Mesenteric fat pad (tissue), 1 donor: Measurements from ENCODE around the gene TMEM134. TPM values are rescaled to one million over a fixed set of nuclear protein-coding genes. Genes with fewer than 3 reads are reported as not detected.

Experiments used
- microRNA-seq: library from miRNA; unstranded; fragments of <30 nt; microRNA quantifications from one replicate; pipeline ENCODE4 v1.2.0, GENCODE V29; 2020; ENCODE audit warnings: borderline number of aligned reads
- total RNA-seq: library from RNA; stranded (reverse); fragmentation: NEBNext Ultra II Directional; extraction: Animal tissue kit (Norgen Biotek cat#: 25700); gene quantifications from one replicate; pipeline ENCODE4 v1.2.1, GENCODE V29; 2021
- donor health status: DM: yes; HTN: yes; CAD: no.

The TMEM134 gene
- total RNA-seq, 1 donor from 2014 or later, result 43.2 TPM

Small RNA genes lying within 50 kb of the gene (microRNA-seq; reads per million reads assigned to microRNA genes)
- not detected for gene MIR6752

Other genes with a start within 250 kb of the TMEM134 start
- gene GRK2, start 202.8 kb downstream of the TMEM134 start, total RNA-seq, result 60.2 TPM
- gene ANKRD13D, start 179.9 kb downstream of the TMEM134 start, total RNA-seq, result 42.5 TPM
- gene SSH3, start 165.7 kb downstream of the TMEM134 start, total RNA-seq, result 19.9 TPM
- 72.9 TPM for gene POLD4, start 115.7 kb downstream of the TMEM134 start, total RNA-seq
- gene CLCF1, start 95.7 kb downstream of the TMEM134 start, total RNA-seq, result 7.7 TPM
- 10.4 TPM for gene RAD9A, start 77.3 kb downstream of the TMEM134 start, total RNA-seq
- 92.4 TPM for gene PPP1CA, start 67.4 kb downstream of the TMEM134 start, total RNA-seq
- 5.3 TPM for gene TBC1D10C, start 65.2 kb downstream of the TMEM134 start, total RNA-seq
- 0.29 TPM for gene CARNS1, start 53.6 kb downstream of the TMEM134 start, total RNA-seq
- gene RPS6KB2, start 40.8 kb downstream of the TMEM134 start, total RNA-seq, result 32.4 TPM
- gene PTPRCAP, start 31.6 kb downstream of the TMEM134 start, total RNA-seq, result 3.3 TPM
- gene CORO1B, start 25.8 kb downstream of the TMEM134 start, total RNA-seq, result 83.1 TPM
- gene GPR152, start 16.5 kb downstream of the TMEM134 start, total RNA-seq, result not detected
- 3.8 TPM for gene CABP4, start 13.9 kb downstream of the TMEM134 start, total RNA-seq
- gene AIP, start 13.8 kb upstream of the TMEM134 start, total RNA-seq, result 39.5 TPM
- gene PITPNM1, start 36.1 kb upstream of the TMEM134 start, total RNA-seq, result 29.5 TPM
- 59.6 TPM for gene CDK2AP2, start 38.9 kb upstream of the TMEM134 start, total RNA-seq
- gene CABP2, start 54.2 kb upstream of the TMEM134 start, total RNA-seq, result not detected
- 355 TPM for gene GSTP1, start 114.6 kb upstream of the TMEM134 start, total RNA-seq
- 147 TPM for gene NDUFV1, start 137.7 kb upstream of the TMEM134 start, total RNA-seq
- 12.9 TPM for gene NUDT8, start 160.7 kb upstream of the TMEM134 start, total RNA-seq
- gene TBX10, start 170.5 kb upstream of the TMEM134 start, total RNA-seq, result not detected
- not detected for gene ACY3, start 181.5 kb upstream of the TMEM134 start, total RNA-seq
- gene ALDH3B2, start 205.4 kb upstream of the TMEM134 start, total RNA-seq, result not detected